Left lung (tissue), 10 donors: Measurements from ENCODE around the gene CCDC51. TPM values are rescaled to one million over a fixed set of nuclear protein-coding genes. Genes with fewer than 3 reads are reported as not detected.

ENCODE experiments used
- ATAC-seq: fragments of 200-7000 bp; cut with Tn5 transposase; one replicate; pipeline ENCODE4 v1.9.1; 2020; ENCODE audit warnings: moderate library complexity
- DNase-seq, 4 donors: peaks; one replicate each; pipeline ENCODE4 v3.0.0-alpha.2; 2013 to 2020
- H3K27ac ChIP-seq, 2 donors: fragments of 200-600 bp; sonication (generic) in 1 of 2; one replicate each; pipeline versions ENCODE4 v1.5.0 to v1.8.0; 2020 to 2021
- H3K27me3 ChIP-seq, 2 donors: fragments of 200-600 bp; sonication (generic) in 1 of 2; one replicate each; pipeline versions ENCODE4 v1.5.0 to v1.8.0; 2020 to 2021
- H3K36me3 ChIP-seq, 2 donors: fragments of 200-600 bp; sonication (generic) in 1 of 2; one replicate each; pipeline versions ENCODE4 v1.5.0 to v1.8.0; 2020 to 2021
- H3K4me1 ChIP-seq, 2 donors: fragments of 200-600 bp; one replicate each; pipeline ENCODE4 v1.8.0; 2021
- H3K4me3 ChIP-seq, 2 donors: fragments of 200-600 bp; sonication (generic) in 1 of 2; one replicate each; pipeline versions ENCODE4 v1.5.0 to v1.8.0; 2020 to 2021; ENCODE audit warnings: mild to moderate bottlenecking in 1 of 2
- H3K9me3 ChIP-seq, 2 donors: fragments of 200-600 bp; sonication (generic) in 1 of 2; one replicate each; pipeline versions ENCODE4 v1.5.0 to v1.8.0; 2020 to 2021
- CTCF ChIP-seq, 2 donors: fragments of 200-600 bp; sonication (generic) in 1 of 2; IDR thresholded peaks; one replicate each; pipeline versions ENCODE4 v1.5.0 to v1.8.0; 2021; ENCODE audit warnings: antibody characterized with exemption in 2 of 2
- intact Hi-C, 2 donors: fragments of 100-400 bp; cut with DNase I; formaldehyde crosslinking; loops; one replicate each; pipeline versions ENCODE4 v1.11.2 to v1.14.2; 2022
- polyA plus RNA-seq, 6 donors: library from polyadenylated mRNA; unstranded; fragments of 120-200 nt; gene quantifications; one replicate each; pipeline ENCODE4 v1.2.1, GENCODE V29; 2013; ENCODE audit not compliant: insufficient read length in 6 of 6
- total RNA-seq, 2 donors: library from RNA; stranded (reverse); fragmentation: NEBNext Ultra II Directional; extraction: Animal tissue kit (Norgen Biotek cat#: 25700); gene quantifications; one replicate each; pipeline ENCODE4 v1.2.1, GENCODE V29; 2021
- donor health status: DM: no; HTN: yes; CAD: no.
- donor health status: DM: no; HTN: no; CAD: no.

Gene CCDC51
- total and polyA plus RNA-seq, 8 donors = 13.4 to 16.2 (median 14.8) TPM

DNA sequence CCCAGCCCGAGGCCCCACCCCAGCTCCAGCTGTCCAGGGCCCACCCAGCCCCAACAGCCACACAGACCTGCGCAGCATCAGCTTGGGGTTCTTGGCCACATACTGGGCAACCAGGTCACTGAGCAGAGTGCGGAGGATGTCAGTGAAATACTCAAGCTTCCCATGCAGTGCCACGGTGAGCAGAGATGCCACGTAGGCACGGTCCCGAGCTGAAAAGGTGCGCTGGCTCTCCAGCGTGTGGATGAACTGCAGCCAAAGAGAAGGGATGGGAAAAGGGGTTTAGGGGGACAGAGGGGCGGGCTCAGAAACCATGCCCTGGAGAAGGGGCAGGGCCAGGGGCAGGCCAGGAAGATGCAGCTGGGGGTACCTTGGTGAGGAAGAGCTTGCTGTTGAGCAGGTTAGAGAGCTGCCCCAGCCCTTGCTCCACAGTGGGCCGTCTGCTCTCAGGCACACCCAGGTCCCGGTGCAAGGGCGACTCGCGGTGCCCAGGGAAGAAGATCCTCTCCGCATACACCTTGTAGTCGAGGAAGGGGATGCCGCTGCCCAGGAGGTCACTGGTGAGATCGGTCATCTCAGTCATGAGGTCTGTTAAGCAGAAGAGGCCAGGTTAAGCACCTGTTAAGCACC, 27.4 kb downstream of the CCDC51 start:
- Histone ChIP-seq H3K4me3 (no peak overlapping the region), H3K36me3 (peaks cover 0 to 88% of the 10 kb centered on the region in 2 donors), H3K4me1 (no peaks in the 10 kb centered on the region), H3K27ac (no peak overlapping the region), H3K9me3 (no peaks in the 10 kb centered on the region), H3K27me3 (no peaks in the 10 kb centered on the region)
- intact Hi-C loops = no loop called here
- DNase-seq = peak in 2 of 4 donors; percentile 30 to 66
- no peak for TF ChIP-seq CTCF (IDR thresholded peaks at IDR 0.05)
- no peak for ATAC-seq

GRCh38 chr3:48411606-48412374, 28.1 kb downstream of the CCDC51 start:
- H3K27me3 ChIP-seq = no peaks in the 10 kb centered on the region
- TF ChIP-seq CTCF (IDR thresholded peaks at IDR 0.05) = no peak
- H3K4me1 ChIP-seq = no peaks in the 10 kb centered on the region
- H3K9me3 ChIP-seq = no peaks in the 10 kb centered on the region
- DNase-seq = peak in 1 of 4 donors; percentile 21
- no peak overlapping the region for H3K27ac ChIP-seq
- ATAC-seq = no peak
- no peak overlapping the region for H3K4me3 ChIP-seq
- peaks cover 0 to 92% of the 10 kb centered on the region in 2 donors for H3K36me3 ChIP-seq
- intact Hi-C loops = no loop called here

DNA sequence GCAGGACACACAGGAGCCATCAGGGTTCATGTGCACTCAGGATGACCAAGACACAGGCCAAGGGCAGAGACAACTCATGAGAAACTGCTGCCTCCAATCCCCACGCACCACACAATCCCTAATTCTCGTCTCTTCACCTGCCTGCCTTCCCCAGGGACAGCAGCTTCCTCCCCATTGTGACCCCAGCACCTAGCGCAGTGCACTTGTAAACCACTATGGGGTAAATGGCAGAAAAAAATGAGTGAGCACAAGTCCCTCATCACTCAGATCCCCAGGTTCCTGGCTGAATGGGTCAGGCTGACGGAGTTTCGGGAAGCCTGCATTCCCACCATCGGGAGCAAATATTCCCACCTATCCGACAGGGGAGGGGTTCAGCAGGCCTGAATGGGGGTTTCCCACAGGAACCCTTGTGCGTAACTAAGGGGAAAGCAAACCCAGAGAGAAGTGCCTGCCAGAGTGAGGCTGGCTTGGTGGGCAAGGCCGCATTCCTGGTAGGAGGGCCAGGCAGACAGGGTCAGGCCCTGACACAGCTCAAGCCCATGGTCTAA, 28.8 kb downstream of the CCDC51 start:
- DNase-seq = peak in 1 of 4 donors; percentile 8
- Histone ChIP-seq H3K4me1 (no peaks in the 10 kb centered on the region), H3K27ac (no peak overlapping the region), H3K36me3 (peaks cover 0 to 95% of the 10 kb centered on the region in 2 donors), H3K27me3 (no peaks in the 10 kb centered on the region), H3K4me3 (no peak overlapping the region), H3K9me3 (no peaks in the 10 kb centered on the region)
- no peak for ATAC-seq
- intact Hi-C loops = no loop called here
- TF ChIP-seq CTCF (IDR thresholded peaks at IDR 0.05) = no peak

GRCh38 chr3:48410205-48411040, 29.5 kb downstream of the CCDC51 start:
- intact Hi-C loops = no loop called here
- peak in 2 of 4 donors; percentile 20 to 68 for DNase-seq

More at GRCh38 chr3:48410205-48411040, 29.5 kb downstream of the CCDC51 start:
- no peak overlapping the region for H3K4me3 ChIP-seq
- TF ChIP-seq CTCF (IDR thresholded peaks at IDR 0.05) = no peak
- H3K4me1 ChIP-seq = no peaks in the 10 kb centered on the region
- no peaks in the 10 kb centered on the region for H3K27me3 ChIP-seq
- H3K9me3 ChIP-seq = no peaks in the 10 kb centered on the region
- H3K27ac ChIP-seq = no peak overlapping the region
- no peak for ATAC-seq
- H3K36me3 ChIP-seq = peaks cover 0 to 95% of the 10 kb centered on the region in 2 donors
